GM18508 (cell line): ENCODE data around the gene PLEK2.
"Not testable (repeated sequence)": the region's sequence is repeated elsewhere in the genome, so short reads cannot be mapped to it uniquely, and the experiment has no call there.

Experiments
- ATAC-seq: cut with Tn5 transposase; IDR thresholded peaks from one replicate; pipeline ENCODE4 v1.9.1; 2021; ENCODE audit warnings: moderate number of reproducible peaks; ENCODE audit not compliant: insufficient read depth, unreplicated experiment

The PLEK2 gene

DNA sequence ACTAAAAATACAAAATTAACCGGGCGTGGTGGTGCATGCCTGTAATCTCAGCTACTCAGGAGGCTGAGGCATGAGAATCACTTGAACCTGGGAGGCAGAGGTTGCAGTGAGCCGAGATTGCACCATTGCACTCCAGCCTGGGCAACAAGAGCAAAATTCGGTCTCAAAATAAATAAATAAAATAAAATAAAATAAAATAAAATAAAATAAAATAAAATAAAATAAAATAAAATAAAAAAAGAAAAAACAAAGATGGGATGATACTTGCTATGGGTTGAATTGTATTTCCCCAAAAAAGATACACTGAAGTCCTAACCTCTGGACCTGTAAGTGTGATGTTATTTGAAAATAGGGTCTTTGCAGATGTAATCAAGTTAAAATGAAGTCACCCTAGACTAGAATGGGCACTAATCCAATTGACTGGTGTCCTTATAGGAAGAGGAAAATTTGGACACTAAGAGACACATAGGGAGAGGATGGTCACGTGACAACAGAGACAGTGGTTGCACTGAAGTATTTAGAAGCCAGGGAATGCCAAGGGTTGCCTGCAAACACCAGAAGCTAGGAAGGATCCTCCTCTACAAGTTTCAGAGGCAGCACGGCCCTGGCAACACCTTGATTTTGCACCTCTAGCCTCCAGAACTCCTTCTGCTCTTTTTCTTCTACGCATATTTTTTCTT lies 3.7 kb downstream of the PLEK2 start:
- not testable (repeated sequence) for ATAC-seq

DNA sequence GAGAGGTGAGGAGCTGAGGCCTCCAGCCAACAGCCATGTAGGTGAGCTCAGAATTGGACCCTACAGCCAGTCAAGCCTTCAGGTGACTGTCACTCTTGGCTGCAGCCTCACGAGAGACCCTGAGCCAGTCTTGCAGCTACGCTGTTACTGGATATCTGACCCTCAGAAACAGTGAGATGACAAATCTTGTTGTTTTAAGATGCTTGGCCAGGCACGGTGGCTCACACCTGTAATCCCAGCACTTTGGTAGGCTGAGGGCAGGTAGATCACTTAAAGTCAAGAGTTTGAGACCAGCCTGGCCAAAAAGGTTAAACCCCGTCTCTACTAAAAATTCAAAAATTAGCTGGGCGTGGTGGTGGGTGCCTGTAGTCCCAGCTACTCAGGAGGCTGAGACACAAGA lies 6.2 kb downstream of the PLEK2 start:
- ATAC-seq, result no peak

DNA sequence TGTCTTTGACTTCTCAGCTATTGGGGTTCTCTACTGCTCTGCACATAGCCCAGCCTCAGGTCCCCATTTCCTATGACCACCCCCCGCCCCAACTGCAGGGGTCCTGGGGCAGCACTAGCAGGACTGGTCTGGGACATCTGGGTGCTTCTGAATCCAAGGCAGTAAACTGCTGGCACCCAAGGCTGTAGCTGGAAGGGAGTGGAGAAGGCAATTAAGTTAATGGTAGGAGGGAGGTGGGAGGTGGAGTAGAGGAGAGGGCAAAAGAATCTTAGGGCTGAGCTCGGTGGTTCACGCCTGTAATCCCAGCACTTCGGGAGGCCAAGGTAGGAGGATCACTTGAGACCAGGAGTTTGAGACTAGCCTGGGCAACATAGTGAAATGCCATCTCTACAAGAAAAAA lies 11.5 kb downstream of the PLEK2 start:
- ATAC-seq, result no peak

DNA sequence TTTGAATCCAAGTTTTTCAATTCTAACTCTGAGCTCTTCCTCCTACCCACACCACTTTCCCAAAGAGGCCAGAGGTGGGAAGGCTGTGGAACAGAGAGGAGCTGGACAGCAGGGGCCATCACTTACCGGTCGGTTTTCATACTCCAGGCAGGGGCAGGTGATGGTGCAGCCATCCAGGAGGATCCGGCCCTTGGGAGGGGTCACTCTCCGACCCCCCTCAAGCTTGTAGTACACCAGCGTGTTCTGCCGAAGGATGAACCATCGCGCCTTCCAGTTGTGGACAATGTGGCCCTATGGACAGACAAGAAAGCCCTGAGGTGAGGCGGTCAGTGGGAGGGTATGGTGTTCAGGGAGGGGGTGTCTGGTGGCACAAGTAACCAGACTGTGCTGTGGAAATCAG lies 14.4 kb downstream of the PLEK2 start:
- ATAC-seq, result no peak

DNA sequence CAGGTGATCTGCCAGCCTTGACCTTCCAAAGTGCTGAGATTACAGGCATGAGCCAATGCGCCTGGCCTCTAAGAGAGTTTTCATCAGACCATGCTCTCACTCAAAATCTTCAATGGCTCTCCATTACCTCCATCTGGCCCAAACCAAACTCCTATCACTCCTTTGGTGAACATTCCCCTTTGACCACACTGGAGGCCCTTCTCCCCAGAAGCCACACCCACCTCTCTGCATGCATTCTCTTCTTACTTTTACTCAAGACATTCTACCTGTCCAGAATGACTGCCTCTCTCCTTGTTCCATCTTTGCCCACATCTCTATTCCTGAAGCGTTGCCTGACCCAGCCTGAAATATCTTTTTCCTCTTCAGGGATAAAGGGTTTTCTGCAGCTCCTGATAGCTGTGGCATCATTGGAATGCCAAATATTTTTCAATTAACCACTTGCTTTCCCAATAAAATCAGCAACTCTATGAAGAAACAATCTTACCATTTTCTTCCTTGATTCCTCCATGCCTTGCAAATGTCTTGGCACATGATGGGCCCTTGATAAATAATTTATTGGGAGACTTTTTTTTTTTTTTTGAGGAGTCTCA lies 15.5 kb downstream of the PLEK2 start:
- ATAC-seq, result no peak

DNA sequence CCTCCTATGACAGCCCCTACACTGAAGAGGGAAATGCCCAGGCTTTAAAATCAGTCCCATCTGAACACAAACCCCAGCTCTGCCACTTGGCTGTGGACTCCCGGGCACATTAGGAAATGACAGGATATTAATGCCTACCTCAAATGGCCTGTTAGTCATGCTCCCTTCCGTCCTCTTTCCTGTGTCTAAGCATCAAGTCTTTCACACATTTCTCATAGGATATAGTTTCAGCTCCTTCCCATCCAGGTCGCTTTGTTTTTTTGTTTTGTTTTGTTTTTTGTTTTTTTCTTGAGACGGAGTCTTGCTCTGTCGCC lies 16.1 kb downstream of the PLEK2 start:
- no peak for ATAC-seq

DNA sequence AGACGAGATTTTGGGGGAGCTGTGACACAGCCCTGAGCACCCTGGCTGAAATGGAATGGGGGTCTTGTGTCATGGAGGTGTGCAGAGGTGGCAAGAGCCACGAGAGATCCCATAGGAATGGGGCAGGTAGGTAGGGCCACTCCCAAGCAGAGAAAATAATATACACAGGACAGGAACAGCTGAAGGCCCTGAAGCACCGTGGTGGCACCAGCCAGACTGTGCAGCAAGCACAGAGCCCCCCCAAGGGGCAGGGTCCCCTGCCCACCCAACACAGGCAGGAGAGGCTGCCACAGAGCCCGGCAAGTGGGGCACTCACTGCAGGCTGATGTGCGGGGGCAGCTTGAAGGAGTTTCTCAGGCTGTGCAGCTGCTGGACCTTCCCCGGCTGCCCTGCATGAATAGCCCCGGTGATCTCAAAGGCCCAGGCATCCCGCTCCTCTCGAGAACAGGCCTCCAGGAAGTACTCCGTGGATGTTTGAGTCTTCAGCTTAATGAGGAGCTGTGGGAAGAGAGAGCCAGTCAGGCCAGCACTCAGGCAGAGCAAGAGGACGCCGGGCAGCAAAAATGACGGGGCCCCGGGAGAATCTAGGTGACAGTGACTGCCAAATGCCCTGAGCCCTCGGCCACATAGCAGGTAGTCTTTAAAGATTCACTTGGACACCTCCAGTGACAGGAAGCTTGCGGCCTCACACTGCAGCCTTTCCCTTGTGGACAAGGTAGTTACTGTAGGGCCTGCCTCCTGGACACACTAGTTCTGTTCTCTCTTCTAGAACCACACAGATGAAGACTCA lies 16.7 kb downstream of the PLEK2 start:
- no peak for ATAC-seq

DNA sequence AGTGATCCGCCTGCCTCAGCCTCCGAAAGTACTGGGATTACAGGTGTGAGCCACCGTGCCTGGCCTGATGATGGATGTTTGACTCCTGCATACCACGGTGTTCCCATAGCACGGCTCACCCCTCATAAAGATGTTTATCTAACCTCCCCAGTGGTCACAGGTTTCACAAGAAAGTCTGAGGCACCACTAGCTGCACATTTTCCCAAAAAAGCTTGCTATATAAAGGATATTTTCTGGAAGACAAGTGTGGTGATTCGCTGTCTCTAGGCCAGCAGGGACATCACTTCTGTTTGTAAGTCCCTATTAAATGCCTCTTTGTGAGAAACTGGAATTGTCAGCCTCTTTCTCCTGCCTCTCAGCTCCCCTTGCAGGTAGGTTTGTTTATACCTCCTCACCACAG lies 18.3 kb downstream of the PLEK2 start:
- no peak for ATAC-seq

DNA sequence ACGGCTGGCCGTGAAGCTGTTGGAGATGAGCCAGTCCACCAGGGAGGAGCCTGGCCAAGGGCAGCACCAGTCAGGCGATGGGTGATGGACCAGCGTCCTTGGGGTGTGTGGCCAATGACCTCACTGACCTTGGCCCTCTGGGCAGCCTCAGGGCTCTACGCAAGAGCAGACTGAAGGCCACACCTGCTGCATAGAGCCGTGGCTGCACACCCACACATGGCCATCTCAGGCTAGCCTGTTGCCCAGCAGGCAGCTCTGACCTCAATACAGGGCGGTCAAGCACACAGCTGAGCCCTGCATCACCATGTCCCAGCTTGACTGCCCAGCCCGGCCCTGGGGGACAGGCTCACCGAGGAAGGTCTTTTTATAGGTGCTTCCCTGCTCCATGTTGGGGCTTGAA lies 19.2 kb downstream of the PLEK2 start:
- no peak for ATAC-seq

DNA sequence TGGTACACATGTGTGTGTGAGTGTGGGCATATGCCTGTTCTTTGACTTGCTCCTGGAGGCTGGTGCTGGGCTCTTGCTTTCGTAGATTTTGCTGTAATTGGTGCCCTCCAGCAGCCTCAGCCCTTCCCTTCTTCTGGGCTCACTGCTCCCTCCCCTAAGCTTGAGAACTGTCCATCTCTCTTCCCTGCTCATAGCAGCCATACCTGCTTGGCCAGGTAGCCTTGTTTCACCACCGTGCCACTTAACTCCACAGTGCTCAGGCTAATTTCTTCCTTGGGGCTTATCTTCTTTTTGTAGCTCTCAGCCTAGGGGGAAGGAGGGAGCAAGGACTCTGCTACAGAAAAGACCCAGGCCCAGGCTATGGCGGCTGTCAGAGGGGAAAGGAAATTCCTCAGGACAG lies 19.8 kb downstream of the PLEK2 start:
- no peak for ATAC-seq

DNA sequence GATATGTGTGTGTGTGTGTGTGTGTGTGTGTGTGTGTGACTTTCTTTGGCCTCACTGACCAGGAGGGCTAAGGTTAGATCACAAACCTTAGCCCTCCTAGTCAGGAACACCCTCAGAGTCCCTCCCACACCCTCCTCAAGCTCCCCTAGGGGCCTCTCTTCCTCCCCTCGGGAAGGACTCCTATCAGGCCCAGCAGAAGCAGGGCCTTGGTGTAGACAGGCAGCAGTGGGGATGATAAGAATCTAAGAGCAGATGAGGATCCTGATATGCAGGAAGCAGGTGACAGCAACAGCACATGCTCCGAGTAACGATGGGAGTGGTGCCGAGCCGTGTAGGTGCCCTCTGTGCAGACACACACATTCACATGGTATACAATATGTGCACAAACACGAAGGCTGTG lies 20.7 kb downstream of the PLEK2 start:
- no peak for ATAC-seq

DNA sequence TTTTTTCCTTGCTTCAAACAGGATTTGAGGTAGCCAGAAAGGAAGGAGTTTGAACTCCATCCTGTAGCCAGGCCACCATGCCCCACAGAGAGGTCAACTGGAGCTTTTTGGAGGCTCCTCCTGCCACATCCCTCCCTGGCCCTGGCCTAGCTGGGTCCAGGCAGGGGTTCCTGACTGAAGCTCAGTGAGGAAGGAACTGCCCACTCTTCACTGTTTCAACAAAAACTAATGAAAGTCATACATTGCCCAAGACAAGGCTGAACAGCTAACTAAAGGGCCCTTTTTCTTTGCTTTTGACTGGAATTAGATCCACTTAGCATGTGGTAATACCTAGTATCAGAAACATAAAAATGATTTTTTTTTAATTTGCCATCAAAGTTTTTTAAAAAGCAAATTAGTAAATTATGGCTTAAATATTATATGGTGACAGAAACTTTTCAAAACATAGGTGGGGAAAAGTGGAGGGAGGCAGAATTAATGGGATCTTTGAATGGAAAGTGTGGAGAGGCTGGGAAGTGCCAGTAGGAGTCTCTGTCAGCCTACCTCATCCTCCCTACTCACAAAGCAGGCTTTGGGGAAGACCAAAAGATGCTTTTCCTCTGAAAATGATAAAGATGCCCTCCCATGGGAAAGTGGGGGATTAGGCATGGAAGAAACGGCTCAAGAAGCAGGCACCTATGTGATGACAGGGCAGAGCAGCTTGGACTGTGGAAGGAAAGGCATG lies 22.0 kb downstream of the PLEK2 start:
- ATAC-seq, result no peak

DNA sequence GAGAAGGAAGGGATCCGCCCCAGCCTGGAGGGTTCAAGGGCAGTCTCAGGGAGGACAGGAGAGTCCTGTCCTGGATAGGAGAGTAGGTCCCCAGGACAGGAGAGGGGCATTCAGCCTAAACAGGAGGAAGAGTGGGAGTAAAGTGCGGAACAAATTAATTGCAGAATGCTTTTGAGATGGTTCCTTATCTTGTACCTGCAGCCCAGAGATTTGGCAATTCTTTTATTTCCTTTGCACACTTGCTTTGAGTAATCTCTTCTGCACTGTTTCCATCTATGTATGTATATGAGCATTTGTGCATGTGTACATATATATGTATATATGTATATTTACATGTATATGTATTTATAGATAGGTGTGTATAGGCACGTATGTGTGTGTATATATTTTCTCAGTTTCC lies 22.7 kb downstream of the PLEK2 start:
- no peak for ATAC-seq

DNA sequence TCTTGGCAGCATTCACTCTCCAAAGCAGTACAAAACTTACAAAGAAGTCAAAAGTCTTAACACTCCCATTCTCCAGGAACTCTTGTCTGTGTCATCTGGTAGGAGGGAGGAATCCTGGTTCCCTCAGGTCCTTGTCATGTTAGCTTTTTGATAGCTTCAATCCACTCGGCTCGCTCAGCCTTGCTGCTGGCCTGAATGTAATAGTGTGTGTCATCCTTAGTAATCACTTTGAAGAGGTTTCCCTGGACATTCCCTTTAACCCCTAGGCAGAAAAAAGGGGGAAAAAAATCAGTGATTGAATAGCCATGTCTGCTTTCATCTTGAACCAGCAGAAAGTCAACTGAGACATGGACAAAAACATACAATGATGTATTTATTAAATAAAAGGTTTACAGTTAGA lies 24.8 kb downstream of the PLEK2 start:
- no peak for ATAC-seq

DNA sequence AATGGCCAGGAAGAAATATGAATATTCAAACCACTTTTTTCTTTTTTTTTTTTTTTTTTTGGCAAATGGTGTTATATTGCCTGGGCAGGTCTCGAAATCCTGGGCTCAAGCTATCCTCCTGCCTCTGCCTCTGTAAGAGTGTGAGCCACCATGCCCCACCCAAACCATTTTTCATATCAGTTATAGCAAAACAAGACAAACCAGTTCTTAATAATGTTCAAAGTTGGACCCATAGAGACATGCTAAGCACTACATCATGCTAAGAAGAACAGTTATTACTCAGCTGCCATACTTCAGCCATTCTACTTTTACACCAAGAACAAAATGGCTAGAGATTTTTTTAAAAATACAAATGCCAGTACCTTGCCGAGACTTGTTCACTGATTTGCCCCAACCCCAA lies 26.3 kb downstream of the PLEK2 start:
- no peak for ATAC-seq

DNA sequence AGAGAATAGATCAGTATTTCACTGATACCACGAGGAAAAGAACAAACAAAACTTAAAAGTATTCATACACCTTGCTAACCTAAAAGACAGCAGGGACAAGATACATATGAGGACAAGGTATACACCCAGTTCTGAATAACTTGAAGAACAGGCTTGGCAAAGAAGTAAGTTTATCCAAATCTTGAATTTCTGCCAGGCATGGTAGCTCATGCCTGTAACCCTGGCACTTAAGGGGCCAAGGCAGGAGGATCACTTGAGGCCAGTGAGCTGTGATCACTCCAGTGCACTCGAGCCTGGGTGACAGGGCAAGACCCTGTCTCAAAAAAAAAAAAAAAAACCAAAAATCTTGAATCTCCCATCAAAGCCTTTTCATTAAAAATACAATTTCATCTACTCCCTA lies 26.8 kb downstream of the PLEK2 start:
- no peak for ATAC-seq

DNA sequence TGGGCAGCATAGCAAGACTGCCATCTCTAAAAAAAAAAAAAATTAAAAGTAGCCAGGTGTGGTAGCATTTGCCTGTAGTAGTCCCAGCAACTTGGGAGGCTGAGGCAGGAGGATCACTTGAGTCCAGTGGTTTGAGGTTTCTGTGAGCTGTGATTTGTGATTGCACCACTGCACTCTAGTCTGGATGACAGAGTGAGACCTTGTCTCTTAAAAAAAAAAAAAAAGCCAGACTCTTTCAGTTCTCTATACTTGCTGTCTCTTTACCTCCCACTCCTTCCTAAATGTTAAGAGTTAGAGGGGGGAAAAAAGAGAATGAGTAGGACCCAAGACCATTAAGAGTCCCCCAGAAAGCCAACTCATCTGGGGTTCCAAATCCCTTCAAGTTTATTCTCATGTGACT lies 34.0 kb downstream of the PLEK2 start:
- ATAC-seq, result no peak

DNA sequence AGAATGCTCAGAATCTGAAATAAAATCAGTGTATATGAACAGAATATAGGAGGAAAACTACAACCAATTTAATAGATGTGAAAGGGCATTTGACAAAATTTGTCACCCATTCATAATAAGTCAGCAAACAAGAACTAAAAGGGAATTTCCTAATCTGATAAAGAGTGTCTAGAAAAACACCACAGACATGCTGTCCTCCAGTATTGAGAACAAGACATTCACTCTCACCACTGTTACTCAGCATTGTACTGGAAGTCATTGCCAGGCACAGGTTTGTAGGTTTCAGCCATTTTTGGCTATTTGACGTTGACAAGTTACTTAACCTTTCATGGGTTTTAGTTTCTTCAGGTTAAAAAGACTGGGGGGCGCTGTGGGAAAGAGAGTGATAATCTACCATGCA lies 38.6 kb downstream of the PLEK2 start:
- ATAC-seq, result no peak

DNA sequence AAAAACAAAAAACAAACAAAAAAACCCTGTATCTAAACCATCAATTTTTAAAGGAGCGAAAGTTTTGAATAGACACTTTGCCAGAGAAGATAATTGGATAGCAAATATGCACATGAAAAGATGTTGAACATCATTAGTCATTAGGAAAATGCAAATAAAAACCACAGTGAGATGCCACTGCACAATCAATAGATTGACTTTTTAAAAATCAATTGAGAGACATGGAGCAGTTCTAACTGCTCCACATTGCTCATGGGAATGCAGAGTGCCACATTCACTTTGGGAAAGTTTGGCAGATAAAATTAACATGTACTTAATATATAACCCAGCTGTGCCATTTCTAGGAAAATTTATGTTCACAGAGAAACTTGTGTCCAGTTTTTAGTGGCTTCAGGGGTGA lies 39.1 kb downstream of the PLEK2 start:
- ATAC-seq, result no peak

DNA sequence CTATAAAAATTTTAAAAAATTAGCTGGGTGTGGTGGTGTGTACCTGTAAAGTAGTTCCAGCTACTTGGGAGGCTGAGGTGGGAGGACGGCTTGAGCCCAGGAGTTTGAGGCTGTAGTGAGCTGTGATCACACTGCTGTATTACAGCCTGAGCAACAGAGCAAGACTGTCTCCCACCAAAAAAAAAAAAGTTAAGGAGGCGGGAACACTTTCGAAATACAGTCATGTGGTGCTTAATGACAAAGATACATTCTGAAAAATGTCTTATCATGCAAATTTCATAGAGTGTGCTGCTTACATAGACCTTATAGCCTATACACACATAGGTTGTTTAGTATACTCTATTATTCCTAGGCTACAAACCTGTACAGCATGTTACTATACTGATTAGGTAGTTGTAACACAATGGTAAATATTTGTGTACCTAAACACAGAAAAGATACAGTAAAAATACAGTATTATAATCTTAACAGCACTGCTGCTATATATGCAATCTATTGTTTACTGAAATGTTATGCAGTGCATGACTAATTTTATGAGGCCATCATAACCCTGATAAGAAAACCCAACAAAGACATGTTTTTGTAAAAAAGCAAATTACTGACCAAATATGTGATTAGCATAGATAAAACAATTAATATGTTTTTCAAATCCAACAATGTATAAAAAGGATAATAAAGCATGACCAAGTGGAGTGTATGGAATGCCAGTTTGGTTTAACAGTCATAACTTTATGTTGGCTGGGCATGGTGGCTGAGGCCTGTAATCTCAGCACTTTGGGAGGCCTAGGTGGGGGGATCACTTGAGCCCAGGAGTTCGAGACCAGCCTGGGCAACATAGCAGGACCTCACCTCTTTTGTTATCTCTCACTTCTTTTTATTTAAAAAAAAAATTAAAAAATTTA lies 40.5 kb downstream of the PLEK2 start:
- ATAC-seq, result no peak
